Suprapubic skin (tissue), 3 donors: Measurements from ENCODE around the gene SLN.

ENCODE experiments used
- POLR2AphosphoS5 ChIP-seq, 3 donors: sonication (generic); formaldehyde crosslinking; IDR thresholded peaks; one replicate each; pipeline ENCODE4 v1.6.1; 2017; ENCODE audit warnings: antibody characterized with exemption in 3 of 3
- TF ChIP-seq, protein P1 (sequence below), 2 donors: fragments of 200-600 bp in 1 of 2; fragments of 450-650 bp in 1 of 2; sonication (generic) in 1 of 2; IDR thresholded peaks; one replicate each; pipeline ENCODE4 v1.5.1; 2016 to 2019; ENCODE audit warnings: antibody characterized with exemption in 2 of 2, mild to moderate bottlenecking in 1 of 2, moderate library complexity in 1 of 2

DNA sequence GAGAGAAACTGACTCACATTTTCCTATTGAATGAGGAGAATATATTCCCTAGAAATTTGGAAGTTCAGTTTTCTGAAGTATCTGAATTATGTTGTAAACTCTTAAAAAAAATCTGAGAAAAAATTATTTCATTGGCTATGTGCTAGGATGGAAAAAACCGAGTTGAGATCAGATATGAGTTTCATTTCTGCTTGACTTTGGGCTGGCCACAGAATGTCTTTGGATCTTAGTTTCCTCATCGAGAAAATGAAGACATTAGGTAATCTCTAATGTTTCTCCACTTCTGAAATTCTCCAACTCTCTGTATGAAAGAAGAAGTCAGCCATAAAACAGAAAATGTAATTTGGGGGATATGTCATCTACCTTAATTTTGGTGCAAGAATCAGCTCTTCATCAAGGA, 28.8 kb downstream of the SLN start:
- TF ChIP-seq, protein P1, sequence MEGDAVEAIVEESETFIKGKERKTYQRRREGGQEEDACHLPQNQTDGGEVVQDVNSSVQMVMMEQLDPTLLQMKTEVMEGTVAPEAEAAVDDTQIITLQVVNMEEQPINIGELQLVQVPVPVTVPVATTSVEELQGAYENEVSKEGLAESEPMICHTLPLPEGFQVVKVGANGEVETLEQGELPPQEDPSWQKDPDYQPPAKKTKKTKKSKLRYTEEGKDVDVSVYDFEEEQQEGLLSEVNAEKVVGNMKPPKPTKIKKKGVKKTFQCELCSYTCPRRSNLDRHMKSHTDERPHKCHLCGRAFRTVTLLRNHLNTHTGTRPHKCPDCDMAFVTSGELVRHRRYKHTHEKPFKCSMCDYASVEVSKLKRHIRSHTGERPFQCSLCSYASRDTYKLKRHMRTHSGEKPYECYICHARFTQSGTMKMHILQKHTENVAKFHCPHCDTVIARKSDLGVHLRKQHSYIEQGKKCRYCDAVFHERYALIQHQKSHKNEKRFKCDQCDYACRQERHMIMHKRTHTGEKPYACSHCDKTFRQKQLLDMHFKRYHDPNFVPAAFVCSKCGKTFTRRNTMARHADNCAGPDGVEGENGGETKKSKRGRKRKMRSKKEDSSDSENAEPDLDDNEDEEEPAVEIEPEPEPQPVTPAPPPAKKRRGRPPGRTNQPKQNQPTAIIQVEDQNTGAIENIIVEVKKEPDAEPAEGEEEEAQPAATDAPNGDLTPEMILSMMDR (IDR thresholded peaks at IDR 0.05) = no peak
- TF ChIP-seq POLR2AphosphoS5 (IDR thresholded peaks at IDR 0.05) = no peak
